GM12864 (cell line): Measurements from ENCODE around the gene ZNF692.

ENCODE experiments used
- DNase-seq: peaks from one replicate; pipeline ENCODE4 v3.0.0-alpha.2; 2011; ENCODE audit warnings: low read depth
- H3K4me3 ChIP-seq: 2 replicates; pipeline ENCODE4 v1.5.1; 2011; ENCODE audit warnings: mild to moderate bottlenecking, low read depth, low read length, control low read depth
- CTCF ChIP-seq: IDR thresholded peaks from 2 replicates; pipeline ENCODE4 v1.5.1; 2011; ENCODE audit warnings: low read depth, mild to moderate bottlenecking, moderate library complexity, low read length, control low read depth, inconsistent platforms; ENCODE audit errors: missing control alignments

ZNF692 gene

GRCh38 chr1:248842781-248843331, 16.0 kb downstream of the ZNF692 start:
- H3K4me3 ChIP-seq, result no peak overlapping the region
- TF ChIP-seq CTCF, result no peak
- peak; percentile 60 for DNase-seq

GRCh38 chr1:248841702-248842395, 17.0 kb downstream of the ZNF692 start:
- no peak overlapping the region for H3K4me3 ChIP-seq
- peak; percentile 62 for TF ChIP-seq CTCF
- DNase-seq, result no peak

GRCh38 chr1:248840946-248841345, 17.9 kb downstream of the ZNF692 start:
- no peak for DNase-seq
- H3K4me3 ChIP-seq, result no peak overlapping the region
- TF ChIP-seq CTCF, result no peak

GRCh38 chr1:248839168-248839555, 19.7 kb downstream of the ZNF692 start:
- no peak for DNase-seq
- peak overlapping the region; percentile 96 for H3K4me3 ChIP-seq
- TF ChIP-seq CTCF, result no peak

- peak; percentile 89 for DNase-seq
- TF ChIP-seq CTCF, result no peak
- peak overlapping the region; percentile 96 for H3K4me3 ChIP-seq
Measured at GRCh38 chr1:248838357-248839167, 20.3 kb downstream of the ZNF692 start.

GRCh38 chr1:248837781-248838356, 21.0 kb downstream of the ZNF692 start, which contains the start of gene ZNF672:
TSS of gene ZNF672 (plus strand) at chr1:248838224. CDS start at chr1:248847275, 9,051 bp downstream.
- peak; percentile 84 for DNase-seq
- no peak for TF ChIP-seq CTCF
- peak within 1 kb of the TSS; percentile 96 for H3K4me3 ChIP-seq
